Measurements from ENCODE around the gene NTM.

The NTM gene

GRCh38 chr11:131884461-131885073 is 514.2 kb downstream of the NTM start:
- TF ChIP-seq ZFX (IDR thresholded peaks at IDR 0.05; ENCODE audit: borderline replicate concordance) (no peak), CTCF (IDR thresholded peaks at IDR 0.05) (no peak)
- no peak overlapping the region for H3K27ac ChIP-seq

- H3K27ac ChIP-seq: no peak overlapping the region
- TF ChIP-seq CTCF (IDR thresholded peaks at IDR 0.05) (no peak), ZFX (IDR thresholded peaks at IDR 0.05; ENCODE audit: borderline replicate concordance) (no peak)
Observed at GRCh38 chr11:131885431-131885830, 515.0 kb downstream of the NTM start.

GRCh38 chr11:131886201-131886600 is 515.8 kb downstream of the NTM start:
- no peak overlapping the region for H3K27ac ChIP-seq
- TF ChIP-seq ZFX (IDR thresholded peaks at IDR 0.05; ENCODE audit: borderline replicate concordance) (no peak), CTCF (IDR thresholded peaks at IDR 0.05) (no peak)

- no peak overlapping the region for H3K27ac ChIP-seq
- no peak for TF ChIP-seq CTCF (IDR thresholded peaks at IDR 0.05)
- no peak for TF ChIP-seq ZFX (IDR thresholded peaks at IDR 0.05; ENCODE audit: borderline replicate concordance)
Observed at GRCh38 chr11:131888230-131888855, 517.9 kb downstream of the NTM start.

- no peak for TF ChIP-seq CTCF (IDR thresholded peaks at IDR 0.05)
- TF ChIP-seq ZFX (IDR thresholded peaks at IDR 0.05; ENCODE audit: borderline replicate concordance): no peak
- no peak overlapping the region for H3K27ac ChIP-seq
Observed at GRCh38 chr11:131889146-131889577, 518.7 kb downstream of the NTM start.

- H3K27ac ChIP-seq: no peak overlapping the region
- TF ChIP-seq CTCF (IDR thresholded peaks at IDR 0.05) (no peak), ZFX (IDR thresholded peaks at IDR 0.05; ENCODE audit: borderline replicate concordance) (no peak)
Observed at GRCh38 chr11:131889760-131890581, 519.6 kb downstream of the NTM start.
